Measurements from ENCODE around the gene DGKH. TPM values are rescaled to one million over a fixed set of nuclear protein-coding genes. Genes with fewer than 3 reads are reported as not detected.

The DGKH gene
- total and polyA plus RNA-seq, 2 donors from 2014 or later, result 1.7 to 28.8 TPM

DNA sequence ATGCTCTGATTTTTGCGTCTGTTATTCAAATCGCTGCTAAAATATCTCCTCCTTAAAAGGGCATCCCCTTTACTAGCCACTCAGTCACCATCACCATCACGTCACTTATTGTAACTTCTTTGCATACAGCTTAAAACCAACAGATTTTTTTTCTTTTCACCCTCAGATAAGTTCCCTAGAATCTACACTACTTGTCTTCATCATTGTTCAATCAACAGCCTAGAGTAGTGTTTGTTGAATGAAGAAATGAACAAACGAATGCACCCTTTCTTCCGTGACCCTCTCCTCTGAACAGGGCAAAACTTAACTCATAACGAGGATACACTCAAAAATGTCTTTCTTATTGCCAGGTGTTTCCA lies 222.4 kb downstream of the DGKH start:
- DNase-seq, result no peak
- peak overlapping the region in 1 of 2 donors; percentile 81 for H3K27ac ChIP-seq (ENCODE audit: low read depth in 2 of 2, low read length in 2 of 2)
- peak overlapping the region in 2 of 3 donors; percentile 37 to 68 for H3K9ac ChIP-seq (ENCODE audit: low read length in 3 of 3)
- no peaks in the 10 kb centered on the region for H3K9me3 ChIP-seq (ENCODE audit: control insufficient read depth in 2 of 3, insufficient read depth in 1 of 3, low read length in 3 of 3)
- H3K27me3 ChIP-seq (ENCODE audit: control insufficient read depth, insufficient read depth, low read length), result no peaks in the 10 kb centered on the region
- FAIRE-seq, result no peak
- peak overlapping the region; percentile 72 to 93 (median 80) for H3K4me3 ChIP-seq (ENCODE audit: low read length in 3 of 3)
- TF ChIP-seq, protein P1, sequence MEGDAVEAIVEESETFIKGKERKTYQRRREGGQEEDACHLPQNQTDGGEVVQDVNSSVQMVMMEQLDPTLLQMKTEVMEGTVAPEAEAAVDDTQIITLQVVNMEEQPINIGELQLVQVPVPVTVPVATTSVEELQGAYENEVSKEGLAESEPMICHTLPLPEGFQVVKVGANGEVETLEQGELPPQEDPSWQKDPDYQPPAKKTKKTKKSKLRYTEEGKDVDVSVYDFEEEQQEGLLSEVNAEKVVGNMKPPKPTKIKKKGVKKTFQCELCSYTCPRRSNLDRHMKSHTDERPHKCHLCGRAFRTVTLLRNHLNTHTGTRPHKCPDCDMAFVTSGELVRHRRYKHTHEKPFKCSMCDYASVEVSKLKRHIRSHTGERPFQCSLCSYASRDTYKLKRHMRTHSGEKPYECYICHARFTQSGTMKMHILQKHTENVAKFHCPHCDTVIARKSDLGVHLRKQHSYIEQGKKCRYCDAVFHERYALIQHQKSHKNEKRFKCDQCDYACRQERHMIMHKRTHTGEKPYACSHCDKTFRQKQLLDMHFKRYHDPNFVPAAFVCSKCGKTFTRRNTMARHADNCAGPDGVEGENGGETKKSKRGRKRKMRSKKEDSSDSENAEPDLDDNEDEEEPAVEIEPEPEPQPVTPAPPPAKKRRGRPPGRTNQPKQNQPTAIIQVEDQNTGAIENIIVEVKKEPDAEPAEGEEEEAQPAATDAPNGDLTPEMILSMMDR (IDR thresholded peaks at IDR 0.05; ENCODE audit: borderline replicate concordance, extremely low read depth, insufficient read depth), result no peak
- peaks cover 0 to 8% (median 4%) of the 10 kb centered on the region in 3 donors for H3K4me1 ChIP-seq (ENCODE audit: control insufficient read depth in 2 of 3, insufficient read depth in 2 of 3, low read depth in 1 of 3, low read length in 3 of 3)
- H3K36me3 ChIP-seq (ENCODE audit: control insufficient read depth in 2 of 3, insufficient read depth in 3 of 3, low read length in 3 of 3), result no peaks in the 10 kb centered on the region
- intact Hi-C loops (cut with DNase I), result no loop called here

DNA sequence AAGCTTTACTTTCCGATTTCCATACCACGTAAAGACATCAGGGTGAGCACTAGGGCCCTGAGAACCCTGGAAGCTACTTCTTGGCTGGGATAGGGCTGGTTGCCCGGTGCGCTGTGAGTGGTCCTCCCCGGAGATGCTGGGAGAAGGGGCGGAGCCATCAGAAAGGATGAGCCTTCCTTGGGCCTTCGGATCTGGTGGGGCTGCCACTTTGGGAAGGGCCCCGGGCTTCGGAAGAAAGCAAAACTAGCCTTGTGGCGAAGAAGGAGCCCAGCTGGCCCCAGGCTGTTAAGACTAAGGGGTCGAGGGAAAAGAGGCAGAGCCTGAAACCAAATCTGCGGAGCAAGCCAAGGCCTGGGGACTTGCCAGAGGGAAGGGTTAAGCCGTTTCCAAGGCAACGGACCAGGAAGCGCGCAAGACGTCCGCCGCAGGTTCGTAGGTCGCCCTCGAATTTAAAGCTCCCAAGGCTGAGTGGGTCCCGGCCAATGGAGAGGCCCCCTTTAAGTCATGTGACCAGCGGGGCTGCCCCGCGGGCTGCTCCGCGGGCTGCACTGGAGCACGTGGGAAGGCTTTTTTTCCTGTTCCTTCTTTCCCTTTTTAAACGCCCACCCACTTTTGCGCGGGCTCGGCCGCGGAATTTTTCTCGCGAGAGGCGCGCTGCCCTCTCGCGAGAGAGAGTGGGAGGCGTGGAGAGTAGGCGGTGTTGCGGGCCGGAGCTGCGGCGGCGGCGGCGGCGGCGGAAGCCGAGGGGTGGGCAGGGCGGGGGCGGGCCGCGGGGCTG lies 223.1 kb downstream of the DGKH start:
- intact Hi-C loops (cut with DNase I), result no loop called here
- H3K36me3 ChIP-seq (ENCODE audit: control insufficient read depth in 2 of 3, insufficient read depth in 3 of 3, low read length in 3 of 3), result no peaks in the 10 kb centered on the region
- FAIRE-seq (peak; percentile 41), DNase-seq (peak; percentile 97 to 99 (median 98))
- no peaks in the 10 kb centered on the region for H3K27me3 ChIP-seq (ENCODE audit: control insufficient read depth, insufficient read depth, low read length)
- TF ChIP-seq, protein P1 (IDR thresholded peaks at IDR 0.05; ENCODE audit: borderline replicate concordance, extremely low read depth, insufficient read depth), result no peak
- peak overlapping the region; percentile 15 to 68 (median 37) for H3K9ac ChIP-seq (ENCODE audit: low read length in 3 of 3)
- H3K4me1 ChIP-seq (ENCODE audit: control insufficient read depth in 2 of 3, insufficient read depth in 2 of 3, low read depth in 1 of 3, low read length in 3 of 3), result peaks cover 0 to 7% (median 4%) of the 10 kb centered on the region in 3 donors
- H3K9me3 ChIP-seq (ENCODE audit: control insufficient read depth in 2 of 3, insufficient read depth in 1 of 3, low read length in 3 of 3), result no peaks in the 10 kb centered on the region
- H3K27ac ChIP-seq (ENCODE audit: low read depth in 2 of 2, low read length in 2 of 2), result peak overlapping the region; percentile 34 to 81
- H3K4me3 ChIP-seq (ENCODE audit: low read length in 3 of 3), result peak overlapping the region; percentile 72 to 93 (median 80)

DNA sequence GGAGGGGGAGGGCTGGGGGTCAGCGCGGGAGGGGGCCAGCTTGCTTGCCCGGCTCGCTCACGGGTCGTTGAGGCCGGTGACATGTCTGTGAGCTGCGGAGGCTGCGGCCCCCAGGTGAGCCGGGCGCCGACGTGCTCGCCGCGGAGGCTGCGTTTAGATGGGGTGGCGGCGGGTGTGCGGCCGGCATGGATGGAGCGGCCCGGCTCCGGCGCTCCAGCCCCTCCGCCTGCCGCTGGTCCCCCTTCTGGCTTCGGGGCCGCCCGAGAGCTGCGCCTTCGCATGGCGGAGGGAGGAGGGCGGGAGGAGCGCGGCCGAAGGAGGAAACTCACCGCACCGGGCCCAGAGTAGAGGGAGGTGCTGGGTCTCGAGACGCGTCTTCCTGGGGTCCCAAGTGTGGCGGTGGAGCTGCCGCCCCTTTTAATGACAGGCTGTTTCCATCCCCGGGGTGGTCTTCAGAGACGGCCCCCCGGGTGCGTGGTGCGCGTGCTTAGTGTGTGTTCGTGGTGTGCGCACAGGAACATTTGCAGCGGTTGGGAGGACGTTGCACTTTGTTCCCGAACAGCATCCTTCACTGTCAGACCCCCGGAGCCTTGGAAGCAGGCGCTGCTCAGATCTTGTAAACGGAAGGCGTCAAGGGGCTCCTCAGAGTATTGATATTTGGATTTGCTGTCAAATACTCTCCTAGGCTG lies 223.8 kb downstream of the DGKH start, which contains the start of gene AKAP11:
AKAP11 (plus strand) TSS at position 38 of the 689 bp plus-strand sequence. CDS start 14,197 bp downstream, outside the sequence.
- TF ChIP-seq, protein P1 (IDR thresholded peaks at IDR 0.05; ENCODE audit: borderline replicate concordance, extremely low read depth, insufficient read depth), result no peak
- H3K9ac ChIP-seq (ENCODE audit: low read length in 3 of 3), result peak within 1 kb of the TSS; percentile 37 to 79 (median 73)
- peaks cover 0 to 5% (median 4%) of the 10 kb centered on the region in 3 donors for H3K4me1 ChIP-seq (ENCODE audit: control insufficient read depth in 2 of 3, insufficient read depth in 2 of 3, low read depth in 1 of 3, low read length in 3 of 3)
- FAIRE-seq (no peak), DNase-seq (peak in 4 of 5 donors; percentile 80 to 90 (median 86))
- intact Hi-C loops (cut with DNase I), result no loop called here
- peak within 1 kb of the TSS; percentile 72 to 93 (median 80) for H3K4me3 ChIP-seq (ENCODE audit: low read length in 3 of 3)
- H3K36me3 ChIP-seq (ENCODE audit: control insufficient read depth in 2 of 3, insufficient read depth in 3 of 3, low read length in 3 of 3), result no peaks in the 10 kb centered on the region
- H3K9me3 ChIP-seq (ENCODE audit: control insufficient read depth in 2 of 3, insufficient read depth in 1 of 3, low read length in 3 of 3), result no peaks in the 10 kb centered on the region
- peak within 1 kb of the TSS; percentile 81 to 86 for H3K27ac ChIP-seq (ENCODE audit: low read depth in 2 of 2, low read length in 2 of 2)
- H3K27me3 ChIP-seq (ENCODE audit: control insufficient read depth, insufficient read depth, low read length), result no peaks in the 10 kb centered on the region
